WTC11 (cell line): ENCODE measurements around the gene CYB5A. TPM values are rescaled to one million over a fixed set of nuclear protein-coding genes. Genes with fewer than 3 reads are reported as not detected.

Experiments
- ATAC-seq: fragments of 200-7000 bp; cut with Tn5 transposase; 2 replicates; pipeline ENCODE4 v1.10.0; 2021; ENCODE audit warnings: mild to moderate bottlenecking, moderate library complexity
- CTCF ChIA-PET: fragments of 300-600 bp; sonication (Branson Sonifier 250); formaldehyde crosslinking; loops from one replicate; lab custom pipeline; 2021; ENCODE audit warnings: antibody characterized with exemption; lab: Charles Lee
- POLR2A ChIA-PET: fragments of 350-600 bp; sonication (Branson Sonifier 250); formaldehyde crosslinking; loops from one replicate; lab custom pipeline; 2021; ENCODE audit warnings: antibody characterized with exemption; lab: Charles Lee
- DNase-seq: peaks from one replicate; pipeline ENCODE4 v3.0.0; 2021; ENCODE audit warnings: low spot score
- H3K27ac Mint-ChIP-seq: 2 replicates; pipeline ENCODE4 v1.8.0; 2021; ENCODE audit warnings: mixed read lengths
- H3K27me3 Mint-ChIP-seq: 2 replicates; pipeline ENCODE4 v1.8.0; 2021; ENCODE audit warnings: low read depth, mild to moderate bottlenecking, moderate library complexity, mixed read lengths
- H3K36me3 Mint-ChIP-seq: 2 replicates; pipeline ENCODE4 v1.8.0; 2021; ENCODE audit warnings: mixed read lengths
- H3K4me1 Mint-ChIP-seq: 2 replicates; pipeline ENCODE4 v1.8.0; 2022; ENCODE audit warnings: mixed read lengths
- H3K4me3 Mint-ChIP-seq: 2 replicates; pipeline ENCODE4 v1.8.0; 2021; ENCODE audit warnings: mild to moderate bottlenecking, moderate library complexity, mixed read lengths
- H3K9me3 Mint-ChIP-seq: 2 replicates; pipeline ENCODE4 v1.8.0; 2021; ENCODE audit warnings: mixed read lengths
- AR ChIP-seq: fragments of 250-450 bp; sonication (Bioruptor Pico); IDR thresholded peaks from 2 replicates; pipeline ENCODE4 v1.9.0; 2021; ENCODE audit warnings: mild to moderate bottlenecking
- ATF2 ChIP-seq: sonication (generic); formaldehyde crosslinking; IDR thresholded peaks from 2 replicates; pipeline ENCODE4 v1.8.1; 2022; ENCODE audit warnings: low read depth, missing genetic modification reagents, borderline replicate concordance
- ATF6 ChIP-seq: sonication (generic); formaldehyde crosslinking; IDR thresholded peaks from 2 replicates; pipeline ENCODE4 v1.8.1; 2023; ENCODE audit warnings: mild to moderate bottlenecking, missing genetic modification reagents
- CBFB ChIP-seq: sonication (generic); formaldehyde crosslinking; IDR thresholded peaks from 2 replicates; pipeline ENCODE4 v1.8.1; 2022; ENCODE audit warnings: mild to moderate bottlenecking, low read depth, missing genetic modification reagents
- E2F5 ChIP-seq: sonication (generic); formaldehyde crosslinking; IDR thresholded peaks from 2 replicates; pipeline ENCODE4 v1.8.1; 2022; ENCODE audit warnings: mild to moderate bottlenecking, moderate library complexity, missing genetic modification reagents
- FOXJ3 ChIP-seq: sonication (generic); formaldehyde crosslinking; IDR thresholded peaks from 2 replicates; pipeline ENCODE4 v1.9.0; 2021; ENCODE audit warnings: missing genetic modification reagents, mild to moderate bottlenecking, borderline replicate concordance
- IRF2 ChIP-seq: sonication (generic); formaldehyde crosslinking; IDR thresholded peaks from 2 replicates; pipeline ENCODE4 v1.8.0; 2022; ENCODE audit warnings: low read depth, missing genetic modification reagents, borderline replicate concordance
- MAX ChIP-seq: sonication (generic); formaldehyde crosslinking; IDR thresholded peaks from 2 replicates; pipeline ENCODE4 v1.8.0; 2022; ENCODE audit warnings: mild to moderate bottlenecking, missing genetic modification reagents
- MLX ChIP-seq: sonication (generic); formaldehyde crosslinking; IDR thresholded peaks from 2 replicates; pipeline ENCODE4 v1.8.1; 2023; ENCODE audit warnings: mild to moderate bottlenecking, missing genetic modification reagents, moderate library complexity
- MXD4 ChIP-seq: fragments of 250-450 bp; sonication (Bioruptor Pico); IDR thresholded peaks from 2 replicates; pipeline ENCODE4 v1.8.0; 2021; ENCODE audit warnings: mild to moderate bottlenecking, moderate library complexity, borderline replicate concordance
- NFATC4 ChIP-seq: fragments of 250-450 bp; sonication (Bioruptor Pico); IDR thresholded peaks from 2 replicates; pipeline ENCODE4 v1.9.0; 2021; ENCODE audit warnings: mild to moderate bottlenecking
- NFE2L1 ChIP-seq: sonication (generic); formaldehyde crosslinking; IDR thresholded peaks from 2 replicates; pipeline ENCODE4 v1.8.1; 2023; ENCODE audit warnings: missing genetic modification reagents
- NFYB ChIP-seq: sonication (generic); formaldehyde crosslinking; conservative IDR thresholded peaks from 2 replicates; pipeline ENCODE4 v1.8.0; 2022; ENCODE audit warnings: low read depth, missing genetic modification reagents
- STAT6 ChIP-seq: sonication (generic); formaldehyde crosslinking; conservative IDR thresholded peaks from 2 replicates; pipeline ENCODE4 v1.8.1; 2023; ENCODE audit warnings: mild to moderate bottlenecking, low read depth, missing genetic modification reagents, moderate library complexity
- ZNF138 ChIP-seq: sonication (generic); formaldehyde crosslinking; conservative IDR thresholded peaks from 2 replicates; pipeline ENCODE4 v1.8.1; 2022; ENCODE audit warnings: mild to moderate bottlenecking, moderate library complexity, missing genetic modification reagents
- ZNF416 ChIP-seq: fragments of 250-450 bp; sonication (Bioruptor Pico); IDR thresholded peaks from 2 replicates; pipeline ENCODE4 v1.9.0; 2021; ENCODE audit warnings: mild to moderate bottlenecking, inconsistent platforms
- ZNF425 ChIP-seq: fragments of 250-450 bp; sonication (Bioruptor Pico); conservative IDR thresholded peaks from 2 replicates; pipeline ENCODE4 v1.9.0; 2021; ENCODE audit warnings: mild to moderate bottlenecking
- total RNA-seq: library from RNA; stranded (reverse); gene quantifications from 3 replicates; pipeline ENCODE4 v1.2.3, GENCODE V29; 2021

Gene CYB5A
- total RNA-seq, 1 experiment from 2014 or later, result 127 TPM

GRCh38 chr18:74265546-74266098 lies 26.1 kb downstream of the CYB5A start:
- no peak for DNase-seq
- ChIA-PET CTCF (no interaction called here), POLR2A (no interaction called here)
- H3K27me3 Mint-ChIP-seq, result no peaks in the 10 kb centered on the region
- H3K36me3 Mint-ChIP-seq, result peaks cover 57% of the 10 kb centered on the region
- H3K4me3 Mint-ChIP-seq, result no peak overlapping the region
- no peak for TF ChIP-seq ZNF138 (CRISPR knock-in tag)
- TF ChIP-seq NFATC4 (CRISPR knock-in tag), result no peak
- no peak for TF ChIP-seq ATF6 (CRISPR knock-in tag)
- TF ChIP-seq STAT6 (CRISPR knock-in tag), result no peak
- no peak for TF ChIP-seq MXD4 (CRISPR knock-in tag)
- TF ChIP-seq ATF2 (CRISPR knock-in tag), result no peak
- TF ChIP-seq AR (CRISPR knock-in tag), result no peak
- TF ChIP-seq CBFB (CRISPR knock-in tag), result no peak
- TF ChIP-seq MAX, result no peak
- TF ChIP-seq NFYB (CRISPR knock-in tag), result no peak
- no peak for TF ChIP-seq MLX (CRISPR knock-in tag)
- no peak for TF ChIP-seq ZNF416 (CRISPR knock-in tag)
- TF ChIP-seq FOXJ3 (CRISPR knock-in tag), result no peak
- TF ChIP-seq E2F5 (CRISPR knock-in tag), result no peak
- no peak for TF ChIP-seq ZNF425 (CRISPR knock-in tag)
- TF ChIP-seq IRF2 (CRISPR knock-in tag), result no peak
- TF ChIP-seq NFE2L1 (CRISPR knock-in tag), result no peak
- no peak for ATAC-seq
- H3K9me3 Mint-ChIP-seq, result no peaks in the 10 kb centered on the region
- no peak overlapping the region for H3K27ac Mint-ChIP-seq
- H3K4me1 Mint-ChIP-seq, result peaks cover 35% of the 10 kb centered on the region
